HCT116 (cell line): ENCODE measurements around the gene NFKB1.

Source experiments
- ELF1 ChIP-seq: IDR thresholded peaks from 2 replicates; pipeline ENCODE4 v1.6.1; 2012; ENCODE audit warnings: low read depth, borderline replicate concordance
- EZH2 ChIP-seq: fragments of 200-600 bp; sonication (generic); IDR thresholded peaks from 2 replicates; pipeline ENCODE4 v1.6.1; 2017; ENCODE audit warnings: antibody characterized with exemption, mixed run types
- EZH2phosphoT487 ChIP-seq: fragments of 200-600 bp; IDR thresholded peaks from 2 replicates; pipeline ENCODE4 v1.6.1; 2018; ENCODE audit warnings: antibody characterized with exemption, borderline replicate concordance
- JUND ChIP-seq: IDR thresholded peaks from 2 replicates; pipeline ENCODE4 v1.6.1; 2012
- POLR2A ChIP-seq: IDR thresholded peaks from 2 replicates; pipeline ENCODE4 v1.7.0; 2011; ENCODE audit warnings: borderline replicate concordance; ENCODE audit not compliant: insufficient read depth, insufficient read length; ENCODE audit errors: extremely low read depth
- POLR2AphosphoS5 ChIP-seq: IDR thresholded peaks from 2 replicates; pipeline ENCODE4 v1.6.1; 2011; ENCODE audit warnings: mild to moderate bottlenecking, low read depth, low read length, moderate library complexity
- TF ChIP-seq, protein P1 (sequence below), 3 experiments: fragments of 200-600 bp in 1 of 3; sonication (generic) in 1 of 3; IDR thresholded peaks in 2 of 3; conservative IDR thresholded peaks in 1 of 3; 2 replicates each; pipeline ENCODE4 v1.5.1; 2012 to 2017; ENCODE audit warnings: low read depth in 2 of 3, low read length in 2 of 3, antibody characterized with exemption in 1 of 3, borderline replicate concordance in 1 of 3, control low read depth in 1 of 3, mild to moderate bottlenecking in 1 of 3, mixed read lengths in 1 of 3, mixed run types in 1 of 3, moderate library complexity in 1 of 3; ENCODE audit not compliant: insufficient read depth in 1 of 3
- TF ChIP-seq, protein P2 (sequence below): IDR thresholded peaks from 2 replicates; pipeline ENCODE4 v1.6.1; 2012; ENCODE audit warnings: low read depth

DNA sequence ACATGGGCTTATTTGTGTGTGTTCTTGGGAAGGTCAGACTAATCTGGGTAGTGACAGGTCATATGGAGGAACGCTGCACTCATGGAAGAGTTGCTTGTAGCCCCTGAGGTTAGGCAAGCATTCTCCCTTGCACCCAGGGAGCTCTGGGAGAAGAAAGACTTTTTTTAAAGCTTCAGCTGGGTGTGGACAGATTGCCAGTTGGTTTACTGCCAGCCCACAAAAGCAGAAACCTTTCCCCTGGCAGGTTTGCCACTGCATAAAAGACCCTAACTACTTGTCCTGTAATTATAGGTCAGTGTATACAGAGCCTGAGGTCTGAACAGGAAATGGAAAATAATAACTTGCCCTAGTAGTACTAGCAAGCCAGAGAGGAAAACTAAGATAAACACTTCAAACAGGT is 7.4 kb upstream of the NFKB1 start:
- TF ChIP-seq, protein P1, sequence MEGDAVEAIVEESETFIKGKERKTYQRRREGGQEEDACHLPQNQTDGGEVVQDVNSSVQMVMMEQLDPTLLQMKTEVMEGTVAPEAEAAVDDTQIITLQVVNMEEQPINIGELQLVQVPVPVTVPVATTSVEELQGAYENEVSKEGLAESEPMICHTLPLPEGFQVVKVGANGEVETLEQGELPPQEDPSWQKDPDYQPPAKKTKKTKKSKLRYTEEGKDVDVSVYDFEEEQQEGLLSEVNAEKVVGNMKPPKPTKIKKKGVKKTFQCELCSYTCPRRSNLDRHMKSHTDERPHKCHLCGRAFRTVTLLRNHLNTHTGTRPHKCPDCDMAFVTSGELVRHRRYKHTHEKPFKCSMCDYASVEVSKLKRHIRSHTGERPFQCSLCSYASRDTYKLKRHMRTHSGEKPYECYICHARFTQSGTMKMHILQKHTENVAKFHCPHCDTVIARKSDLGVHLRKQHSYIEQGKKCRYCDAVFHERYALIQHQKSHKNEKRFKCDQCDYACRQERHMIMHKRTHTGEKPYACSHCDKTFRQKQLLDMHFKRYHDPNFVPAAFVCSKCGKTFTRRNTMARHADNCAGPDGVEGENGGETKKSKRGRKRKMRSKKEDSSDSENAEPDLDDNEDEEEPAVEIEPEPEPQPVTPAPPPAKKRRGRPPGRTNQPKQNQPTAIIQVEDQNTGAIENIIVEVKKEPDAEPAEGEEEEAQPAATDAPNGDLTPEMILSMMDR (IDR thresholded peaks at IDR 0.05 in 2 of 3, conservative IDR thresholded peaks at IDR 0.05 in 1 of 3; ENCODE audit: borderline replicate concordance in 1 of 3, insufficient read depth in 1 of 3, low read depth in 2 of 3, low read length in 2 of 3): no peak
- TF ChIP-seq, protein P2, sequence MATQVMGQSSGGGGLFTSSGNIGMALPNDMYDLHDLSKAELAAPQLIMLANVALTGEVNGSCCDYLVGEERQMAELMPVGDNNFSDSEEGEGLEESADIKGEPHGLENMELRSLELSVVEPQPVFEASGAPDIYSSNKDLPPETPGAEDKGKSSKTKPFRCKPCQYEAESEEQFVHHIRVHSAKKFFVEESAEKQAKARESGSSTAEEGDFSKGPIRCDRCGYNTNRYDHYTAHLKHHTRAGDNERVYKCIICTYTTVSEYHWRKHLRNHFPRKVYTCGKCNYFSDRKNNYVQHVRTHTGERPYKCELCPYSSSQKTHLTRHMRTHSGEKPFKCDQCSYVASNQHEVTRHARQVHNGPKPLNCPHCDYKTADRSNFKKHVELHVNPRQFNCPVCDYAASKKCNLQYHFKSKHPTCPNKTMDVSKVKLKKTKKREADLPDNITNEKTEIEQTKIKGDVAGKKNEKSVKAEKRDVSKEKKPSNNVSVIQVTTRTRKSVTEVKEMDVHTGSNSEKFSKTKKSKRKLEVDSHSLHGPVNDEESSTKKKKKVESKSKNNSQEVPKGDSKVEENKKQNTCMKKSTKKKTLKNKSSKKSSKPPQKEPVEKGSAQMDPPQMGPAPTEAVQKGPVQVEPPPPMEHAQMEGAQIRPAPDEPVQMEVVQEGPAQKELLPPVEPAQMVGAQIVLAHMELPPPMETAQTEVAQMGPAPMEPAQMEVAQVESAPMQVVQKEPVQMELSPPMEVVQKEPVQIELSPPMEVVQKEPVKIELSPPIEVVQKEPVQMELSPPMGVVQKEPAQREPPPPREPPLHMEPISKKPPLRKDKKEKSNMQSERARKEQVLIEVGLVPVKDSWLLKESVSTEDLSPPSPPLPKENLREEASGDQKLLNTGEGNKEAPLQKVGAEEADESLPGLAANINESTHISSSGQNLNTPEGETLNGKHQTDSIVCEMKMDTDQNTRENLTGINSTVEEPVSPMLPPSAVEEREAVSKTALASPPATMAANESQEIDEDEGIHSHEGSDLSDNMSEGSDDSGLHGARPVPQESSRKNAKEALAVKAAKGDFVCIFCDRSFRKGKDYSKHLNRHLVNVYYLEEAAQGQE: no peak
- no peak for TF ChIP-seq POLR2A
- no peak for TF ChIP-seq EZH2
- TF ChIP-seq ELF1: no peak
- no peak for TF ChIP-seq EZH2phosphoT487
- no peak for TF ChIP-seq POLR2AphosphoS5
- no peak for TF ChIP-seq JUND
